K562 (cell line): ENCODE results near the gene DNASE1L2. TPM values are rescaled to one million over a fixed set of nuclear protein-coding genes. Genes with fewer than 3 reads are reported as not detected.

Experiments used
- DIDO1 ChIP-seq: fragments of 450-650 bp; IDR thresholded peaks from 2 replicates; pipeline ENCODE4 v1.6.1; 2016; ENCODE audit warnings: low read depth, missing biosample characterization, missing genetic modification characterization
- KAT7 ChIP-seq: sonication (generic); formaldehyde crosslinking; IDR thresholded peaks from 2 replicates; pipeline ENCODE4 v1.8.0; 2022; ENCODE audit warnings: missing genetic modification reagents, mild to moderate bottlenecking, borderline replicate concordance
- NR1H2 ChIP-seq: sonication (generic); formaldehyde crosslinking; IDR thresholded peaks from 2 replicates; pipeline ENCODE4 v1.4.0; 2020; ENCODE audit warnings: mild to moderate bottlenecking, missing genetic modification reagents
- POLR2B ChIP-seq: fragments of 450-650 bp; IDR thresholded peaks from 2 replicates; pipeline ENCODE4 v1.6.1; 2018; ENCODE audit warnings: low read depth; ENCODE audit not compliant: partially characterized antibody
- SRF ChIP-seq, 2 experiments: fragments of 250-450, 450-650 bp in 1 of 2; sonication (Bioruptor Pico) in 1 of 2; sonication (generic) in 1 of 2; formaldehyde crosslinking; IDR thresholded peaks; 2 replicates each; pipeline versions ENCODE4 v1.5.0 to v1.5.1; 2020 to 2022; ENCODE audit warnings: mild to moderate bottlenecking in 1 of 2, missing genetic modification reagents in 1 of 2
- ZNF12 ChIP-seq: sonication (generic); formaldehyde crosslinking; IDR thresholded peaks from 2 replicates; pipeline ENCODE4 v1.4.0; 2020; ENCODE audit warnings: mild to moderate bottlenecking, missing genetic modification reagents
- polyA plus RNA-seq, 8 experiments: library from polyadenylated mRNA; depleted of rRNA in 4 of 8; stranded (reverse) in 5 of 8; unstranded in 3 of 8; fragments of >200 nt; fragmentation: Nextera tagmentation in 2 of 8; fragmentation: Illumina TruSeq in 1 of 8; extraction: Ambion mirVana in 2 of 8; extraction: Trizol in 1 of 8; gene quantifications; 2 replicates each; pipeline versions ENCODE4 v1.2.1 to v1.2.3, GENCODE V29; 2011 to 2014; ENCODE audit warnings: inconsistent platforms in 1 of 8, missing spikeins in 1 of 8
- total RNA-seq, 7 experiments: library from RNA; depleted of rRNA in 6 of 7; stranded (reverse); fragments of >200 nt in 6 of 7; fragmentation: Illumina TruSeq in 2 of 7; extraction: Trizol in 2 of 7; gene quantifications; 2 replicates each; pipeline versions ENCODE4 v1.2.1 to v1.2.3, GENCODE V29; 2011 to 2021; ENCODE audit warnings: low replicate concordance in 1 of 7
- TF ChIP-seq, protein P1 (sequence below): sonication (generic); formaldehyde crosslinking; IDR thresholded peaks from 2 replicates; pipeline ENCODE4 v1.8.0; 2023; ENCODE audit warnings: mild to moderate bottlenecking, missing genetic modification reagents
- TF ChIP-seq, protein P2 (sequence below), 2 experiments: fragments of 450-650 bp; IDR thresholded peaks; 2 replicates each; pipeline ENCODE4 v1.6.1; 2016
- TF ChIP-seq, protein P3 (sequence below): IDR thresholded peaks from 2 replicates; pipeline ENCODE4 v1.6.1; 2014; ENCODE audit warnings: antibody characterized with exemption
- TF ChIP-seq, protein P4 (sequence below): sonication (generic); formaldehyde crosslinking; IDR thresholded peaks from 2 replicates; pipeline ENCODE4 v1.4.0; 2020; ENCODE audit warnings: mild to moderate bottlenecking, missing genetic modification reagents
- TF ChIP-seq, protein P5 (sequence below): fragments of 450-650 bp; formaldehyde crosslinking; IDR thresholded peaks from 2 replicates; pipeline ENCODE4 v1.4.0; 2020; ENCODE audit warnings: mild to moderate bottlenecking, mixed read lengths

Gene DNASE1L2
- total and polyA plus RNA-seq, 9 of the 15 experiments (the other 6 are each of a cell fraction or from before 2014, with no cell fraction given) = 0.08 to 2.7 (median 1.7) TPM; not detected in 1

DNA sequence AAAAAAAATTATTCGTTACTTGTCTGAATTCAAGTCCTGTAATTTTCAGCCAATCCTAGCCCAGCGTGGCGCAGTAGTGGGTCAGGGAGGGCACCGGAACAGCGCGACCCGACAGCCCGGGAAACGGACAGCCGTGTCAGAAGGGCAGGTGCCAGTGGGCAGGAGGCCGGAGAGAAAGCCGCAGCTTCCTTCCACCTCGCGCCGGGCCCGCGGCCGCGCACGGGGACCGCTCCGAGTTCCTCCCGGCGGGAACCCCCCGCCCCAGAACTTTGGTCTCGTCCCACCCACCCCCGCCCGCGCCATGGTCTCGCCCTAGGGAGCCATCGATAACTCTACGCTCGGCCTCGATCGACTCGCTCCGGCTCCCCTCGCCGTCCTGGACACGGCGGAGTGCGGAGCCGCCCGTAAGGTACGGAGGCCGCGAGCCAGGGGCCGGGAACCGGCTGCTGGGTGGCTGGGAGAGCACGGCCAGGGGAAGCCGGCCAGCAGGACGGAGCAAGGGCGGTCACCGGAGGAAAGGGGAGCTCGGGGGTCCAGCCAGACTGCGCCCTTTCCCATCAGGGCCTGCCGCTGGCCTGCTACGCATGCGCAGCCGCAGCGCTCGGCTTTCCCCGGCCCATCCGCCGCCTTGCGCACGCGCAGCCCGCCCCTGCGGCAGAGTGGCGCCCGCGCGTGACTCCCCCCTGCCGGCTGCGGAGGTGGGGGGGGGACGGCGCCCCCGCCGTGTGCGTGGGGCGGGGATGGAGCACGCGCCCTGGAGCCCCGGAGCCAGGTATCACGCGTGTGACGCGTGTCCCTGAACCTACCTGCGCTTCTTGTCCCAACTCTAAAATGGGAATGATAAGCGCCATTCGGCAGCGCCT is 30.9 kb upstream of the DNASE1L2 start, which contains the start of gene MLST8 (continued):
- TF ChIP-seq, protein P1, sequence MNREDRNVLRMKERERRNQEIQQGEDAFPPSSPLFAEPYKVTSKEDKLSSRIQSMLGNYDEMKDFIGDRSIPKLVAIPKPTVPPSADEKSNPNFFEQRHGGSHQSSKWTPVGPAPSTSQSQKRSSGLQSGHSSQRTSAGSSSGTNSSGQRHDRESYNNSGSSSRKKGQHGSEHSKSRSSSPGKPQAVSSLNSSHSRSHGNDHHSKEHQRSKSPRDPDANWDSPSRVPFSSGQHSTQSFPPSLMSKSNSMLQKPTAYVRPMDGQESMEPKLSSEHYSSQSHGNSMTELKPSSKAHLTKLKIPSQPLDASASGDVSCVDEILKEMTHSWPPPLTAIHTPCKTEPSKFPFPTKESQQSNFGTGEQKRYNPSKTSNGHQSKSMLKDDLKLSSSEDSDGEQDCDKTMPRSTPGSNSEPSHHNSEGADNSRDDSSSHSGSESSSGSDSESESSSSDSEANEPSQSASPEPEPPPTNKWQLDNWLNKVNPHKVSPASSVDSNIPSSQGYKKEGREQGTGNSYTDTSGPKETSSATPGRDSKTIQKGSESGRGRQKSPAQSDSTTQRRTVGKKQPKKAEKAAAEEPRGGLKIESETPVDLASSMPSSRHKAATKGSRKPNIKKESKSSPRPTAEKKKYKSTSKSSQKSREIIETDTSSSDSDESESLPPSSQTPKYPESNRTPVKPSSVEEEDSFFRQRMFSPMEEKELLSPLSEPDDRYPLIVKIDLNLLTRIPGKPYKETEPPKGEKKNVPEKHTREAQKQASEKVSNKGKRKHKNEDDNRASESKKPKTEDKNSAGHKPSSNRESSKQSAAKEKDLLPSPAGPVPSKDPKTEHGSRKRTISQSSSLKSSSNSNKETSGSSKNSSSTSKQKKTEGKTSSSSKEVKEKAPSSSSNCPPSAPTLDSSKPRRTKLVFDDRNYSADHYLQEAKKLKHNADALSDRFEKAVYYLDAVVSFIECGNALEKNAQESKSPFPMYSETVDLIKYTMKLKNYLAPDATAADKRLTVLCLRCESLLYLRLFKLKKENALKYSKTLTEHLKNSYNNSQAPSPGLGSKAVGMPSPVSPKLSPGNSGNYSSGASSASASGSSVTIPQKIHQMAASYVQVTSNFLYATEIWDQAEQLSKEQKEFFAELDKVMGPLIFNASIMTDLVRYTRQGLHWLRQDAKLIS = peak; percentile 85; the same call in 1 of the 2 replicates
- TF ChIP-seq, protein P2, sequence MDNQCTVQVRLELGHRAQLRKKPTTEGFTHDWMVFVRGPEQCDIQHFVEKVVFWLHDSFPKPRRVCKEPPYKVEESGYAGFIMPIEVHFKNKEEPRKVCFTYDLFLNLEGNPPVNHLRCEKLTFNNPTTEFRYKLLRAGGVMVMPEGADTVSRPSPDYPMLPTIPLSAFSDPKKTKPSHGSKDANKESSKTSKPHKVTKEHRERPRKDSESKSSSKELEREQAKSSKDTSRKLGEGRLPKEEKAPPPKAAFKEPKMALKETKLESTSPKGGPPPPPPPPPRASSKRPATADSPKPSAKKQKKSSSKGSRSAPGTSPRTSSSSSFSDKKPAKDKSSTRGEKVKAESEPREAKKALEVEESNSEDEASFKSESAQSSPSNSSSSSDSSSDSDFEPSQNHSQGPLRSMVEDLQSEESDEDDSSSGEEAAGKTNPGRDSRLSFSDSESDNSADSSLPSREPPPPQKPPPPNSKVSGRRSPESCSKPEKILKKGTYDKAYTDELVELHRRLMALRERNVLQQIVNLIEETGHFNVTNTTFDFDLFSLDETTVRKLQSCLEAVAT (IDR thresholded peaks at IDR 0.05) = peak in 1 of 2 experiments; percentile 100; a peak in 2 of 4 replicates
- TF ChIP-seq NR1H2 (CRISPR knock-in tag) = peak; percentile 82; the same call in 1 of the 2 replicates
- TF ChIP-seq, protein P3, sequence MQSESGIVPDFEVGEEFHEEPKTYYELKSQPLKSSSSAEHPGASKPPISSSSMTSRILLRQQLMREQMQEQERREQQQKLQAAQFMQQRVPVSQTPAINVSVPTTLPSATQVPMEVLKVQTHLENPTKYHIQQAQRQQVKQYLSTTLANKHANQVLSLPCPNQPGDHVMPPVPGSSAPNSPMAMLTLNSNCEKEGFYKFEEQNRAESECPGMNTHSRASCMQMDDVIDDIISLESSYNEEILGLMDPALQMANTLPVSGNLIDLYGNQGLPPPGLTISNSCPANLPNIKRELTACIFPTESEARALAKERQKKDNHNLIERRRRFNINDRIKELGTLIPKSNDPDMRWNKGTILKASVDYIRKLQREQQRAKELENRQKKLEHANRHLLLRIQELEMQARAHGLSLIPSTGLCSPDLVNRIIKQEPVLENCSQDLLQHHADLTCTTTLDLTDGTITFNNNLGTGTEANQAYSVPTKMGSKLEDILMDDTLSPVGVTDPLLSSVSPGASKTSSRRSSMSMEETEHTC = peak; percentile 65; the same call in 1 of the 2 replicates
- TF ChIP-seq, protein P4, sequence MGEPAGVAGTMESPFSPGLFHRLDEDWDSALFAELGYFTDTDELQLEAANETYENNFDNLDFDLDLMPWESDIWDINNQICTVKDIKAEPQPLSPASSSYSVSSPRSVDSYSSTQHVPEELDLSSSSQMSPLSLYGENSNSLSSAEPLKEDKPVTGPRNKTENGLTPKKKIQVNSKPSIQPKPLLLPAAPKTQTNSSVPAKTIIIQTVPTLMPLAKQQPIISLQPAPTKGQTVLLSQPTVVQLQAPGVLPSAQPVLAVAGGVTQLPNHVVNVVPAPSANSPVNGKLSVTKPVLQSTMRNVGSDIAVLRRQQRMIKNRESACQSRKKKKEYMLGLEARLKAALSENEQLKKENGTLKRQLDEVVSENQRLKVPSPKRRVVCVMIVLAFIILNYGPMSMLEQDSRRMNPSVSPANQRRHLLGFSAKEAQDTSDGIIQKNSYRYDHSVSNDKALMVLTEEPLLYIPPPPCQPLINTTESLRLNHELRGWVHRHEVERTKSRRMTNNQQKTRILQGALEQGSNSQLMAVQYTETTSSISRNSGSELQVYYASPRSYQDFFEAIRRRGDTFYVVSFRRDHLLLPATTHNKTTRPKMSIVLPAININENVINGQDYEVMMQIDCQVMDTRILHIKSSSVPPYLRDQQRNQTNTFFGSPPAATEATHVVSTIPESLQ (CRISPR knock-in tag) = peak; percentile 2; the same call in 1 of the 2 replicates
- TF ChIP-seq, protein P5, sequence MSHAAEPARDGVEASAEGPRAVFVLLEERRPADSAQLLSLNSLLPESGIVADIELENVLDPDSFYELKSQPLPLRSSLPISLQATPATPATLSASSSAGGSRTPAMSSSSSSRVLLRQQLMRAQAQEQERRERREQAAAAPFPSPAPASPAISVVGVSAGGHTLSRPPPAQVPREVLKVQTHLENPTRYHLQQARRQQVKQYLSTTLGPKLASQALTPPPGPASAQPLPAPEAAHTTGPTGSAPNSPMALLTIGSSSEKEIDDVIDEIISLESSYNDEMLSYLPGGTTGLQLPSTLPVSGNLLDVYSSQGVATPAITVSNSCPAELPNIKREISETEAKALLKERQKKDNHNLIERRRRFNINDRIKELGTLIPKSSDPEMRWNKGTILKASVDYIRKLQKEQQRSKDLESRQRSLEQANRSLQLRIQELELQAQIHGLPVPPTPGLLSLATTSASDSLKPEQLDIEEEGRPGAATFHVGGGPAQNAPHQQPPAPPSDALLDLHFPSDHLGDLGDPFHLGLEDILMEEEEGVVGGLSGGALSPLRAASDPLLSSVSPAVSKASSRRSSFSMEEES (CRISPR knock-in tag) = 0 out of 2 replicates have a peak, but pooled peaks have one; percentile 3
- peak; percentile 94 for TF ChIP-seq POLR2B
- TF ChIP-seq DIDO1 (tag) = no peak; the same call in 1 of the 2 replicates
- peak; percentile 68; the same call in 1 of the 2 replicates for TF ChIP-seq KAT7 (CRISPR knock-in tag)
- TF ChIP-seq SRF (CRISPR knock-in tag; IDR thresholded peaks at IDR 0.05) = 0 out of 4 replicates have a peak, but pooled peaks of 1 of the 2 experiments have one; percentile 28
- TF ChIP-seq ZNF12 (CRISPR knock-in tag) = no peak; the same call in 1 of the 2 replicates
